Esophagus muscularis mucosa (tissue), 4 donors: ENCODE data around the gene SYNJ2BP.

Experiments
- EP300 ChIP-seq: sonication (generic); formaldehyde crosslinking; IDR thresholded peaks from one replicate; pipeline ENCODE4 v1.6.1; 2017; ENCODE audit warnings: antibody characterized with exemption
- POLR2A ChIP-seq: fragments of 450-650 bp; IDR thresholded peaks from one replicate; pipeline ENCODE4 v1.6.1; 2017; ENCODE audit warnings: antibody characterized with exemption, moderate library complexity, mild to moderate bottlenecking, low read depth
- POLR2AphosphoS5 ChIP-seq, 2 donors: sonication (generic); formaldehyde crosslinking; IDR thresholded peaks; one replicate each; pipeline ENCODE4 v1.6.1; 2017; ENCODE audit warnings: antibody characterized with exemption in 2 of 2
- TF ChIP-seq, protein P1 (sequence below), 3 experiments: fragments of 200-600 bp in 2 of 3; fragments of 450-650 bp in 1 of 3; sonication (generic) in 2 of 3; IDR thresholded peaks; one replicate each; pipeline ENCODE4 v1.5.1; 2017 to 2019; ENCODE audit warnings: antibody characterized with exemption in 3 of 3, mild to moderate bottlenecking in 2 of 3, moderate library complexity in 1 of 3

DNA sequence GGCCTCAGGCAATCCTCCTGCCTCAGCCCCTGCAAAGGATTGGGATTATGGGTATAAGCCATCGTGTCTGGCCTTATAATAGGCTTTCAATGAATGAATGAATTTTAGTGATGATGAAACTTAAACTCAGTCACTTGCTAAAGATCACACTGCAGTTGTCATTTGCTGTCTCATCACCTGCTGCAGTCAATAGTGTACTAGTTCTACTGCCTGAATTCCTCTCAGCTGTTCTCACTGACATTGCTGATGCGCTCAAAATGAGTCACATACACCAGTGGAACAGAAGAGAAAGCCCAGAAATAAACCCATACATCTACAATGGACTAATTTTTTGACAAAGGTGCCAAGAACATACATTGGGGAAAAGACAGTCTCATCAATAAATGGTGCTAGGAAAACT is 5.6 kb upstream of the SYNJ2BP start:
- TF ChIP-seq, protein P1, sequence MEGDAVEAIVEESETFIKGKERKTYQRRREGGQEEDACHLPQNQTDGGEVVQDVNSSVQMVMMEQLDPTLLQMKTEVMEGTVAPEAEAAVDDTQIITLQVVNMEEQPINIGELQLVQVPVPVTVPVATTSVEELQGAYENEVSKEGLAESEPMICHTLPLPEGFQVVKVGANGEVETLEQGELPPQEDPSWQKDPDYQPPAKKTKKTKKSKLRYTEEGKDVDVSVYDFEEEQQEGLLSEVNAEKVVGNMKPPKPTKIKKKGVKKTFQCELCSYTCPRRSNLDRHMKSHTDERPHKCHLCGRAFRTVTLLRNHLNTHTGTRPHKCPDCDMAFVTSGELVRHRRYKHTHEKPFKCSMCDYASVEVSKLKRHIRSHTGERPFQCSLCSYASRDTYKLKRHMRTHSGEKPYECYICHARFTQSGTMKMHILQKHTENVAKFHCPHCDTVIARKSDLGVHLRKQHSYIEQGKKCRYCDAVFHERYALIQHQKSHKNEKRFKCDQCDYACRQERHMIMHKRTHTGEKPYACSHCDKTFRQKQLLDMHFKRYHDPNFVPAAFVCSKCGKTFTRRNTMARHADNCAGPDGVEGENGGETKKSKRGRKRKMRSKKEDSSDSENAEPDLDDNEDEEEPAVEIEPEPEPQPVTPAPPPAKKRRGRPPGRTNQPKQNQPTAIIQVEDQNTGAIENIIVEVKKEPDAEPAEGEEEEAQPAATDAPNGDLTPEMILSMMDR (IDR thresholded peaks at IDR 0.05): no peak
- TF ChIP-seq POLR2A (no peak), EP300 (no peak), POLR2AphosphoS5 (IDR thresholded peaks at IDR 0.05) (no peak)
